ENCODE data around the gene ATL3.
"Not testable (repeated sequence)": the region's sequence is repeated elsewhere in the genome, so short reads cannot be mapped to it uniquely, and the experiment has no call there.

The ATL3 gene
- total RNA-seq = 74.7 reads per million, percentile 77 among the genes with 10 or more reads in this experiment

DNA sequence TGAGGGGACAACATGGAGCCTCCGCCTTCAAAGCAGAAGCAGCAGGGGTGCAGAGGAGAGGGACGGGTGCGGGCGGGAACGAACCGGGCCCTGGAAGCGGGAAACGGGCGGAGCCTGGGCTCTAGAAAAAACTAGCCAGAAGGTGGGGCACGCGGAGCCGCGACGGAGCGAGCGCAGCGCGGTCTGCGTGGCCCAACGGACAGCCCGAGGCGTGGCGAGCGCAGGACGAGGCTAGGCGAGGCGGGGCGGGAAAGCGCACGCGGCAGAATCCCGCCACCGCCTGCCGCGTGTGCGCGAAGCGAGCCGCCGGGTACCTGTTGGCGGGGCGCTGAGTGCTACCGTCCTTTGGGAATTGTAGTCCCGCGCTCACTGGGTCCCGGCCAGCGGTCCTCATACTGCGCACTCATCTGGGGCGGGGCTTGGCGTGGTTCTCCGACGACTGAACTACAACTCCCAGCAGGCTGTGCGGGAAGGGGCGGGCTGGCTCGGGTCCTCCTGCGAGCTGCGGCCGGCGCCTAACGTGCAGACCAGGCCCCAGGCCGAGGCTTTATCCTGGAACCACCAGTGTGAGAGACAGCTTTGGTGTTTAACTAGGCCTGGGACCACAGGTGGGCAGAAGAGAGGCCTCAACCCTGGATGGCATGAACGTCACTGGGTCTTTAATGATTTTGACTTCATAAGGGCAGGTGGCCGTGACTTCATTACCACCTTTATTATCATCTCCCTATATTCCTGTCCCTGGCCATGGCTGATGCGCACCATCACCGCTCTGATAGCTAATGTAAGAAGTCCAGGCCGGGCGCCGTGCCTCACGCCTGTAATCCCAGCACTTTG is at the start of gene ATL3:
Gene ATL3 (minus strand): TSS at position 55 of the 834 bp plus-strand sequence. CDS start 41 bp downstream, at position 14.
- DNase-seq = peak; percentile 93

GRCh38 chr11:63720611-63721010 is 49.4 kb upstream of the ATL3 start:
- DNase-seq = no peak

- no peak for DNase-seq
These were observed 48.8 kb upstream of the ATL3 start for GRCh38 chr11:63719987-63720386.

DNA sequence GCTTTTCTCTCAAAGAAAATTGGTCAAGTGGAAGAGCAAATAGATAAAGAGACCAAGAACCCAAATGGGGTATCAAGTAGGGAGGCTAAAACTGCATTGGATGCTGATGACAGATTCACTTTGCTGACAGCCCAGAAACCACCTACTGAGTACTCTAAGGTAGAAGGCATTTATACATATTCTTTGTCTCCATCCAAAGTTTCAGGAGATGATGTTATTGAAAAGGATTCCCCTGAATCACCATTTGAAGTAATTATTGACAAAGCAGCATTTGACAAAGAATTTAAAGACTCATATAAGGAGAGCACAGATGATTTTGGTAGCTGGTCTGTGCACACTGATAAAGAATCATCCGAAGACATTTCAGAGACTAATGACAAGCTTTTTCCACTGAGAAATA is 47.8 kb upstream of the ATL3 start:
- no peak for DNase-seq

- DNase-seq = no peak
These were observed 44.9 kb upstream of the ATL3 start for GRCh38 chr11:63716046-63716445.

- DNase-seq = no peak
These were observed 42.6 kb upstream of the ATL3 start for GRCh38 chr11:63713766-63714165.

DNA sequence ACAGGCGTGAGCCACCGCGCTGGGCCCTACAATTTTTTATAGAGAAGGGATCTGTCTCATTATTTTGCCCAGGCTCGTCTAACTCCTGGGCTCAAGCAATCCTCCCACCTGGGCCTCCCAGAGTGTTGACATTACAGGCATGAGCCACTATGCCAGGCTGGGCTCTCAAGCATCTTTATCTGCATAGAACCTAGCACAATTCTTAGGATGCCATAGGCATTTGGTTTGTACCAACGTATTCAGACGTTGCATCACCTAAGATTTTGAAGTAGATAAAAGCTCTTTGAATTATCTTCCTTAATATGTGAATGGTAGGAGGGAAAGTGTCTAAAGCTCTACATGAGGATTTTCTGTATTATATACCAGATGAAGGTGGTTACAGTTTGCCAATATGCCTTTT is 40.7 kb upstream of the ATL3 start:
- DNase-seq = no peak

- DNase-seq = no peak
These were observed 39.5 kb upstream of the ATL3 start for GRCh38 chr11:63710476-63711217.

GRCh38 chr11:63709336-63709884 is 38.2 kb upstream of the ATL3 start:
- DNase-seq = no peak

- no peak for DNase-seq
These were observed 37.6 kb upstream of the ATL3 start for GRCh38 chr11:63708764-63709163.

DNA sequence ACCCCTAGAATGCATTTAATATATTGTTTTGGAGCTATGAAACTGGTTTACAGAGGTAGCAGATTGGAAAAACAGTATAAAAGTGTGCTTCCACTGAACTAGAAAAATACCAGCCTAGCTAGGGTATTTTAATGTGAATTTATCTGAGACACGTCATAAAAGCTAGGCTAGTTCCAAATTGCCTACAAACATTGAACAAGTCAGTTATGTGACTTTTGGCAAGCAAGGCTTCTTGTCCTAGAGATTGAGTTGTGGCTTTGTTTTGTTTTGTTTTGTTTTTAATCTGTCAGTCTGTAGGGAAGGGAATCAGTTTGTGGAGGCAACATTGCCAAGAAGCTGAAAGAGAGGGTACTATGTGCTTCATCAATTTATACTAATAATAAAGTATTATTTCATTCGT is 34.4 kb upstream of the ATL3 start:
- DNase-seq = no peak

- no peak for DNase-seq
These were observed 28.7 kb upstream of the ATL3 start for GRCh38 chr11:63699896-63700295.

- DNase-seq = no peak
These were observed 28.0 kb upstream of the ATL3 start for GRCh38 chr11:63698976-63699733.

DNA sequence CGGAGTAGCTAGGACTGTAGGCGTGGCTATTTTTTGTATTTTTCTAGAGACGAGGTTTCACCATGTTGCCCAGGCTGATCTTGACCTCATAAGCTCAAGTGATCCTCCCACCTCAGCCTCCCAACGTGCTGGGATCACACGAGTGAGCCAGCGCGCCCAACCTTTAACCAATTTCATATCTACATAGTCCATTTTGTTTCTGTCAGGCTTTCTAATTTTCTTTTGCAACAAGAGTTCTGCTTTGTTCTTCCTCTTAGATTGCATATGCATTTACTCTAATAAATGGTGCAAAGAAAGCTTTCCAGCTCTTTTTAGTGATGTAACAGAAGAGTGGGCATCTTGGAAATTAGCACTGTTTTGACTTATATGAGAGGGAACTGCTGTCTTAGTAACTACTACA is 23.4 kb upstream of the ATL3 start:
- DNase-seq = no peak

GRCh38 chr11:63687845-63688244 is 16.7 kb upstream of the ATL3 start:
- DNase-seq = no peak

DNA sequence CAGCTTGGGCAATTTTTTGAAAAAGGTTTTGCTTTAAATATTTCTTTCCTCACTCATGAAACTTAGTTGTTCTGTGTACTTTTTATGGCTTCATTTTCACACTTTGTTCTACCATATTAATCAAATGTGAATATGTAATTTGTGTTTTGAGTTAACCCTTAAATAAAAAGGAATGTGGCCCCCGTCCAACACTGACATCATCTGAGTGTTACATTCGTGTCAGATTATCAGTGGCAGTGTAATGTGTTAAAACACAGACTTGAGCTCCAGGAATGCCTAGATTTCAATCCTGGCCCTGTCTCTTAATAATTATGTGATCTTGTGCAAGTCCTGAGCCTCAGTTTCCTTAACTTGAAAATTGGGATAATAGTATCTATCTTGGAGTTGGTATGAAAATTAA is 15.8 kb upstream of the ATL3 start:
- no peak for DNase-seq

- DNase-seq = not testable (repeated sequence)
These were observed 14.1 kb upstream of the ATL3 start for GRCh38 chr11:63685158-63685721.

- no peak for DNase-seq
These were observed 12.2 kb upstream of the ATL3 start for GRCh38 chr11:63683133-63683991.

GRCh38 chr11:63682066-63683021 is 11.2 kb upstream of the ATL3 start:
- DNase-seq = no peak

GRCh38 chr11:63681321-63682065 is 10.3 kb upstream of the ATL3 start, which contains the start of gene RTN3:
Gene RTN3, plus strand, starts transcription at chr11:63681500. Its CDS starts 137 bp downstream, at chr11:63681637.
- DNase-seq = peak; percentile 98
